HUDEP-2 (cell line): ENCODE measurements around the gene DUOX2.

Experiments
- DNase-seq, 76 experiments: peaks; one replicate each; lab custom pipeline; 2025; ENCODE audit not compliant: unreplicated experiment in 76 of 76; lab: John Stamatoyannopoulos, UW

The DUOX2 gene

GRCh38 chr15:45114076-45114750 is at the start of gene DUOX2, which contains the start of gene DUOXA2:
Gene DUOX2 (minus strand): TSS chr15:45114172. CDS start chr15:45113411, 761 bp downstream.
Gene DUOXA2 (plus strand): TSS chr15:45114326. CDS start chr15:45114606, 280 bp downstream.
- DNase-seq = no peak

- no peak for DNase-seq
Measured at GRCh38 chr15:45163508-45163856, 49.5 kb upstream of the DUOX2 start.

GRCh38 chr15:45162771-45163507 is 49.0 kb upstream of the DUOX2 start:
- DNase-seq = peak in 68 of 76 experiments; percentile 2 to 83 (median 58)

GRCh38 chr15:45161666-45162065 is 47.7 kb upstream of the DUOX2 start:
- DNase-seq = no peak

GRCh38 chr15:45157974-45158373 is 44.0 kb upstream of the DUOX2 start:
- no peak for DNase-seq

- DNase-seq = no peak
Measured at GRCh38 chr15:45156744-45157455, 42.9 kb upstream of the DUOX2 start.

GRCh38 chr15:45155739-45156138 is 41.8 kb upstream of the DUOX2 start:
- no peak for DNase-seq

GRCh38 chr15:45151998-45152828 is 38.2 kb upstream of the DUOX2 start:
- DNase-seq = no peak

- no peak for DNase-seq
Measured at GRCh38 chr15:45150997-45151396, 37.0 kb upstream of the DUOX2 start.

GRCh38 chr15:45150481-45150880 is 36.5 kb upstream of the DUOX2 start:
- no peak for DNase-seq

- DNase-seq = no peak
Measured at GRCh38 chr15:45149060-45149459, 35.1 kb upstream of the DUOX2 start.

GRCh38 chr15:45148076-45149059 is 34.4 kb upstream of the DUOX2 start:
- no peak for DNase-seq

- DNase-seq = no peak
Measured at GRCh38 chr15:45147606-45148005, 33.6 kb upstream of the DUOX2 start.

GRCh38 chr15:45146405-45146804 is 32.4 kb upstream of the DUOX2 start:
- no peak for DNase-seq

- no peak for DNase-seq
Measured at GRCh38 chr15:45144775-45145174, 30.8 kb upstream of the DUOX2 start.

- DNase-seq = no peak
Measured at GRCh38 chr15:45143946-45144345, 30.0 kb upstream of the DUOX2 start.

GRCh38 chr15:45143056-45143455 is 29.1 kb upstream of the DUOX2 start:
- no peak for DNase-seq

GRCh38 chr15:45141386-45141785 is 27.4 kb upstream of the DUOX2 start:
- no peak for DNase-seq

- no peak for DNase-seq
Measured at GRCh38 chr15:45140557-45141250, 26.7 kb upstream of the DUOX2 start.
